ENCODE measurements around the gene PGF.

Gene PGF

GRCh38 chr14:74963178-74963704 is 7.8 kb upstream of the PGF start:
- H3K4me3 ChIP-seq (replicated peaks in 1 of 2; ENCODE audit: low read depth in 2 of 2, low read length in 2 of 2) = no peak overlapping the region
- TF ChIP-seq CTCF (IDR thresholded peaks at IDR 0.05; ENCODE audit: low read depth, low read length) = no peak
- no peak for DNase-seq (ENCODE audit: low read depth in 2 of 2)

- H3K4me3 ChIP-seq (replicated peaks in 1 of 2; ENCODE audit: low read depth in 2 of 2, low read length in 2 of 2) = no peak overlapping the region
- TF ChIP-seq CTCF (IDR thresholded peaks at IDR 0.05; ENCODE audit: low read depth, low read length) = no peak
- no peak for DNase-seq (ENCODE audit: low read depth in 2 of 2)
Measured at GRCh38 chr14:74962493-74962892, 7.1 kb upstream of the PGF start.

GRCh38 chr14:74962046-74962445 is 6.6 kb upstream of the PGF start:
- DNase-seq (ENCODE audit: low read depth in 2 of 2) = no peak
- no peak for TF ChIP-seq CTCF (IDR thresholded peaks at IDR 0.05; ENCODE audit: low read depth, low read length)
- H3K4me3 ChIP-seq (replicated peaks in 1 of 2; ENCODE audit: low read depth in 2 of 2, low read length in 2 of 2) = no peak overlapping the region

- no peak overlapping the region for H3K4me3 ChIP-seq (replicated peaks in 1 of 2; ENCODE audit: low read depth in 2 of 2, low read length in 2 of 2)
- TF ChIP-seq CTCF (IDR thresholded peaks at IDR 0.05; ENCODE audit: low read depth, low read length) = no peak
- no peak for DNase-seq (ENCODE audit: low read depth in 2 of 2)
Measured at GRCh38 chr14:74961238-74961911, 6.0 kb upstream of the PGF start.

- no peak for DNase-seq (ENCODE audit: low read depth in 2 of 2)
- no peak for TF ChIP-seq CTCF (IDR thresholded peaks at IDR 0.05; ENCODE audit: low read depth, low read length)
- no peak overlapping the region for H3K4me3 ChIP-seq (replicated peaks in 1 of 2; ENCODE audit: low read depth in 2 of 2, low read length in 2 of 2)
Measured at GRCh38 chr14:74960736-74961135, 5.3 kb upstream of the PGF start.

- no peak for DNase-seq (ENCODE audit: low read depth in 2 of 2)
- H3K4me3 ChIP-seq (replicated peaks in 1 of 2; ENCODE audit: low read depth in 2 of 2, low read length in 2 of 2) = no peak overlapping the region
- TF ChIP-seq CTCF (IDR thresholded peaks at IDR 0.05; ENCODE audit: low read depth, low read length) = no peak
Measured at GRCh38 chr14:74959596-74960180, 4.3 kb upstream of the PGF start.

Measured in cardiac fibroblast (primary cell).